LNCAP (cell line): ENCODE measurements around the gene SPTBN5.

Source experiments
- CTCF ChIP-seq: fragments of 450-650 bp; IDR thresholded peaks from 2 replicates; pipeline ENCODE4 v1.5.1; 2017; ENCODE audit warnings: mild to moderate bottlenecking

The SPTBN5 gene

GRCh38 chr15:41866263-41866703 lies 27.6 kb downstream of the SPTBN5 start:
- TF ChIP-seq CTCF, result no peak

DNA sequence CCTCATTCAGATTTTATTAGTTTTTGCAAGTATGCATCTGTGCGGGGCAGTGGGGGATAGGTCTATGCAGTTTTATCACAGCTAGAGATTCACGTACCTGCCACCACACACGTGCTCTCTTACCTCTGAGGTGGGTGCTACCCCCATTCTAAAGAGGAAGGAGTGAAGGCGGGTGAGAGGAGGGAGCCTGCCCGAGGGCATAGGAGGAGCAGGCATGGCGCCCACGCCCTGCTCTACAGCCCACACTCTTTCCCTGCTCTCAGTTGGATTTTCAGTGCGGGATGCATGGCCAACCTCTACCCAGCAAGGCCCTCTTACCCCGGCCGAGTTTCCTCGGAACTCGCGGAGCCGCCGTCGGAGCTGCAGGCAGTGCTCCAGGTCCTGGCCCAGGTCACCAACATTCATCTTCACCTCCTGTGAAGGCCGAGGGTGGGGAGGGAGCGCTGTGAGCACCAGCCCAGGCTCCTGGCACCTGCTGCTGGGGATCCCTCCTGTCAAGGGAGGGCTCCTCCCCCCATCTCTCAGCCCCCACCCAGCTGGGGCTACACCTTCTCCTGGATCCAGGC lies 28.3 kb downstream of the SPTBN5 start:
- TF ChIP-seq CTCF, result no peak

DNA sequence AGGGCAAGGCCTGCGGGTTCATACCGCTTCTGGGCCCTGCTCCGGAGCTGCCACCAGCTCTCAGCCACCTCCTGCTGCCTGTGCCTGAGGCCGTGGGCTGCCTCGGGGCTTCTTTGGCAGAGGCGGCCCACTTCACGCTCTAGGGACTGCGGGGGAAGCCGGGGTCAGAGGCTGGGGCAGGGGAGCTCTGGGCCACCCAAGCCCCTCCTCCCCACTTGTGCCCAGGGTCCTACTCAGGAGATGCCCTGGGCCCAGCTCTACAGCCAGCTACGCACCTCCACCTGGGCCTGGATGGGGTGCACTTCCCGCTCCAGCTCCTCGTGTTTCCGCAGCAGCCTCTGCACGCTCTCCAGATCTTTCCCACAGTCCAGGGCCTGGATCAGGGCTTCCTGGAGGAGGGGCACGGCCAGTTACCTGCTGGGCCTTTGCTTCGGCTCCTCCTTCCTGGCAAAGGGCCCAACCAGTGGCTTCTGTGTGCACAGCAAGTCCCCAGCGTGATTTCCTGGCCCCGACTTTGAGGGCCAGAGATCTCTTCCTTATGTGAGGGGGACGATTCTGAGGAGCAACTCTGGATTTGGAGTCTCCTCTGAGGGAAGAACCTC lies 31.2 kb downstream of the SPTBN5 start:
- TF ChIP-seq CTCF, result no peak

DNA sequence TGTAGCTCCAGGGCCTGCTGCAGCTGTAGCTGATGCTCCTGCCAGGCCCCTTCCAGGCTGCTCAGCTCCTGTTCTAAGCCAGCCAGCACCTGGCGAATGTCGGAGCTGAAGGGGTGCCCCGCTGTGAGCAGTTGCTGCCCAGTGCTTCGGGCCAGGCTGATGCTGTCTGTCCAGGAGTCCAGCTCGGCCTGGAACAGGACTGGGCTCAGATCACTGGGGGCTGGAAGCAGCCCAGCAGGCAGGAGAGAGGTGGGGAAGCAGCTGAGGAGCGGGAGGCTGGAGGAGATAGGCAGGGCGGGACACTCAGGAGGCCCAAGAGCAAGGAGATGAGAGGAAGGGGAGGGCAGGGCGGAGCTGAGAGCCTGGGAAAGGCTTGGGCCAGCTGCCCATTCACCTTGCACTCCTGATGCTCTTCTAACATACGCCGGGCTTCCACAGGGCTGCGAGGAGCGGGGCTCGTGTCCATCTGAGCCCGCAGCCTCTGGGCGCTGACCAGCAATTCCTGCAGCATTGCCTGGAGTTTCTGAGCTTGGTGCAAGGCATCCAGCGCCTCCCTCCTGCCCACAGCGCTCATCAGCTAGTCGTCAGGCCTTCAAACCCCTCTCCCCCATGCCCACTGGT lies 32.0 kb downstream of the SPTBN5 start:
- no peak for TF ChIP-seq CTCF

DNA sequence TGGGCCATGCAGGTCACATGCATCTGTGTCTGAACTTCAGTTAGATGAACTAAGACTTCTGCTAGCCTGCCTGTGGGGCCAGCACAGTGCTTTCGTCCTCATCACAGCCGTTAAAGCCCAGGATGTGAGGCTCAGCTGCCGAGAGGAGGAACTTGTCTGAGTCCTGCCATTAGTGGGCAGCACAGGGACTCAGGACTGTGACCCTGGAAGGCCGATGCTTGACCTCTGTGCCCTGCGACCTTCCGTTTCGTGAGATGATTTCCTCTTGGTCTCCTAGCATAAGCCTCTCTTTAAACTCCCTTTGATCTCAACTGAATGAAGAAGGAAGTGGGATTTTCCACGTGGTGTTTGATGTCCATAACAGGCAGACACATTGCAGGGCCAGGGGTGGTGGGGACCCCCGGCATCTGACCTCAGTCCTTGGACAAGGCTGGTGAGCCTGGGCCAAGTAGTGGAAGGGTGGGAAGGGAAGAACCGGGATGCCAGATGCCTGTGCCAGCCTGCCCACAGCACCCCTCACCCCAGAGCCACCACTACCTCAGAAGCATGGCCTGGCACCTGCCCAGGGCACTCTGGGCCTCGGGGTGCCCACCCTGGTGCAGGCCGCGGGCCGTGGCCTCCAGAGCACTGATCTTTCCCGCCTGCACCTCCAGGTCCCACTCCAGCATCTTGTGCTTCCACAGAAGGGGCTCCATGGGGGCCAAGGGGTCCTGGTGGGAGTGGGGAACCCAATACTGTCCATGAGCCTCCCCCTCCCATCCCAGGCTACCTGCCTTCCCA lies 33.6 kb downstream of the SPTBN5 start:
- TF ChIP-seq CTCF, result no peak

DNA sequence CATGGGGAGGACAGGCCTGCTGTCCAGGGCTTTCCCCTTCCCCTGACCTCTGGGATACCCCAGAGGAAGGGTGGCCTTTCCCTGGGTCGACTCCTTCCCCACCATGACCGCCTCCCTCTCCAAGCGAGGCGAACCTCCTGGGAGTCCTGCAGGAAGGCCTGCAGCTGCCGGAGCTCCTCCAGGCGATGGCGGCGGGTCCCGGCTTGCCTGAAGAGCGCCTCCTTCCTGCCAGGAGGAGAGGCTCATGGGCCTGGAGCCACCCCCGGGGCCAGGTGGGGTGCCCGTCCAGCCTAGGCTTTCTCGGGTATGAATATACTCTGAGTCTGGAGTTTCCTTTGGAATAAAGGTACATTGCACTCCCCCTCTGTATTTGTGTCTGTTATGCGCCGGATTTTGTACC lies 35.1 kb downstream of the SPTBN5 start:
- no peak for TF ChIP-seq CTCF

GRCh38 chr15:41857316-41857715 lies 36.5 kb downstream of the SPTBN5 start:
- no peak for TF ChIP-seq CTCF
